Smooth muscle cell (in vitro differentiated cells): ENCODE results near the gene TNFSF4. TPM values are rescaled to one million over a fixed set of nuclear protein-coding genes. Genes with fewer than 3 reads are reported as not detected.

Experiments used
- DNase-seq: peaks from one replicate; lab custom pipeline; 2025; ENCODE audit not compliant: unreplicated experiment; lab: John Stamatoyannopoulos, UW
- H2AFZ ChIP-seq: fragments of 200-600 bp; sonication (generic); 2 replicates; pipeline ENCODE4 v1.6.0; 2016; ENCODE audit warnings: antibody characterized with exemption, low read depth, mild to moderate bottlenecking
- H3F3A ChIP-seq: fragments of 200-600 bp; sonication (generic); 2 replicates; pipeline ENCODE4 v1.6.0; 2017; ENCODE audit warnings: antibody characterized with exemption, low read depth
- H3K27ac ChIP-seq: fragments of 200-600 bp; sonication (generic); 2 replicates; pipeline ENCODE4 v1.5.1; 2016; ENCODE audit warnings: low read depth, mild to moderate bottlenecking
- H3K27me3 ChIP-seq: fragments of 200-600 bp; sonication (generic); 2 replicates; pipeline ENCODE4 v1.6.1; 2016; ENCODE audit warnings: low read depth, mild to moderate bottlenecking
- H3K36me3 ChIP-seq: fragments of 200-600 bp; sonication (generic); 2 replicates; pipeline ENCODE4 v1.5.1; 2016; ENCODE audit warnings: low read depth
- H3K4me1 ChIP-seq: fragments of 200-600 bp; sonication (generic); 2 replicates; pipeline ENCODE4 v1.5.1; 2016; ENCODE audit warnings: low read depth
- H3K4me2 ChIP-seq: fragments of 200-600 bp; sonication (generic); 2 replicates; pipeline ENCODE4 v1.6.0; 2016; ENCODE audit warnings: mild to moderate bottlenecking
- H3K4me3 ChIP-seq: fragments of 200-600 bp; sonication (generic); 2 replicates; pipeline ENCODE4 v1.5.1; 2016; ENCODE audit warnings: mild to moderate bottlenecking
- H3K79me2 ChIP-seq: fragments of 200-600 bp; sonication (generic); 2 replicates; pipeline ENCODE4 v1.6.0; 2016; ENCODE audit warnings: low read depth, mild to moderate bottlenecking
- H3K9ac ChIP-seq: fragments of 200-600 bp; sonication (generic); 2 replicates; pipeline ENCODE4 v1.6.0; 2016; ENCODE audit warnings: low read depth
- H3K9me3 ChIP-seq: fragments of 200-600 bp; sonication (generic); replicated peaks from 2 replicates; pipeline ENCODE4 v1.5.1; 2016; ENCODE audit warnings: low read depth
- H4K20me1 ChIP-seq: fragments of 200-600 bp; sonication (generic); 2 replicates; pipeline ENCODE4 v1.6.0; 2016; ENCODE audit warnings: low read depth
- CTCF ChIP-seq: fragments of 200-600 bp; sonication (generic); IDR thresholded peaks from 2 replicates; pipeline ENCODE4 v1.5.1; 2017; ENCODE audit warnings: borderline replicate concordance, mild to moderate bottlenecking, antibody characterized with exemption; ENCODE audit not compliant: insufficient read depth, poor library complexity, severe bottlenecking
- WGBS: methylation state at CpG from one replicate; pipeline ENCODE4 v1.1.7; 2016; ENCODE audit warnings: low lambda C conversion rate; 5-methylcytosine and 5-hydroxymethylcytosine counted together
- polyA plus RNA-seq: library from polyadenylated mRNA; unstranded; fragments of >200 nt; fragmentation: Nextera tagmentation; extraction: Ambion mirVana; gene quantifications from 2 replicates; pipeline ENCODE4 v1.2.1, GENCODE V29; 2016
- total RNA-seq: library from RNA; depleted of rRNA; stranded (reverse); fragments of >200 nt; gene quantifications from 2 replicates; pipeline ENCODE4 v1.2.3, GENCODE V29; 2014

TNFSF4 gene
- total and polyA plus RNA-seq, 2 experiments from 2014 or later, result 1.0 to 4.5 TPM

GRCh38 chr1:173171152-173171551, 36.0 kb downstream of the TNFSF4 start:
- Histone ChIP-seq H3F3A (no peaks in the 10 kb centered on the region), H3K4me2 (no peak overlapping the region), H3K27me3 (no peaks in the 10 kb centered on the region), H3K4me1 (no peaks in the 10 kb centered on the region), H3K79me2 (no peaks in the 10 kb centered on the region), H2AFZ (no peak overlapping the region), H4K20me1 (no peaks in the 10 kb centered on the region), H3K36me3 (no peaks in the 10 kb centered on the region), H3K27ac (no peak overlapping the region), H3K9me3 (peaks cover 6% of the 10 kb centered on the region), H3K9ac (no peak overlapping the region), H3K4me3 (no peak overlapping the region)
- 81% methylated on average over 2 of the region's 2 CpGs for WGBS
- DNase-seq, result no peak
- TF ChIP-seq CTCF, result no peak

- no peak for DNase-seq
- Histone ChIP-seq H3K4me2 (no peak overlapping the region), H3K79me2 (no peaks in the 10 kb centered on the region), H3K27ac (no peak overlapping the region), H4K20me1 (no peaks in the 10 kb centered on the region), H3K9ac (no peak overlapping the region), H3K27me3 (no peaks in the 10 kb centered on the region), H3K9me3 (peaks cover 6% of the 10 kb centered on the region), H3F3A (no peaks in the 10 kb centered on the region), H3K4me3 (no peak overlapping the region), H3K36me3 (no peaks in the 10 kb centered on the region), H3K4me1 (peaks cover 14% of the 10 kb centered on the region), H2AFZ (no peak overlapping the region)
- WGBS, result 98% methylated on average over 2 of the region's 2 CpGs
- TF ChIP-seq CTCF, result no peak
These were observed 38.2 kb downstream of the TNFSF4 start for GRCh38 chr1:173168941-173169340.

GRCh38 chr1:173164686-173165085, 42.4 kb downstream of the TNFSF4 start:
- no peak overlapping the region for H3K9ac ChIP-seq
- H3K36me3 ChIP-seq, result no peaks in the 10 kb centered on the region
- no peak overlapping the region for H3K27ac ChIP-seq
- no peaks in the 10 kb centered on the region for H3K79me2 ChIP-seq
- no peak overlapping the region for H3K4me2 ChIP-seq
- H3K9me3 ChIP-seq, result no peaks in the 10 kb centered on the region
- no peak for TF ChIP-seq CTCF
- WGBS, result 33% methylated on average over 7 of the region's 7 CpGs
- H3K27me3 ChIP-seq, result no peaks in the 10 kb centered on the region
- H3K4me3 ChIP-seq, result no peak overlapping the region
- peaks cover 15% of the 10 kb centered on the region for H3K4me1 ChIP-seq
- no peak overlapping the region for H2AFZ ChIP-seq
- no peak for DNase-seq
- H4K20me1 ChIP-seq, result no peaks in the 10 kb centered on the region
- H3F3A ChIP-seq, result no peaks in the 10 kb centered on the region

GRCh38 chr1:173164178-173164577, 43.0 kb downstream of the TNFSF4 start:
- no peaks in the 10 kb centered on the region for H3K36me3 ChIP-seq
- H3K27ac ChIP-seq, result no peak overlapping the region
- H3F3A ChIP-seq, result no peaks in the 10 kb centered on the region
- WGBS, result 97% methylated on average over 1 of the region's 1 CpG
- DNase-seq, result no peak
- H3K4me1 ChIP-seq, result peaks cover 15% of the 10 kb centered on the region
- no peak overlapping the region for H3K4me3 ChIP-seq
- no peaks in the 10 kb centered on the region for H3K27me3 ChIP-seq
- H2AFZ ChIP-seq, result no peak overlapping the region
- H3K9me3 ChIP-seq, result no peaks in the 10 kb centered on the region
- no peak for TF ChIP-seq CTCF
- H3K4me2 ChIP-seq, result no peak overlapping the region
- no peaks in the 10 kb centered on the region for H4K20me1 ChIP-seq
- H3K9ac ChIP-seq, result no peak overlapping the region
- no peaks in the 10 kb centered on the region for H3K79me2 ChIP-seq
